Left lung (tissue), 10 donors: ENCODE measurements around the gene P3H1. TPM values are rescaled to one million over a fixed set of nuclear protein-coding genes. Genes with fewer than 3 reads are reported as not detected.
"Not testable (repeated sequence)": the region's sequence is repeated elsewhere in the genome, so short reads cannot be mapped to it uniquely, and the experiment has no call there.

Source experiments
- ATAC-seq: fragments of 200-7000 bp; cut with Tn5 transposase; one replicate; pipeline ENCODE4 v1.9.1; 2020; ENCODE audit warnings: moderate library complexity
- DNase-seq, 4 donors: peaks; one replicate each; pipeline ENCODE4 v3.0.0-alpha.2; 2013 to 2020
- H3K27ac ChIP-seq, 2 donors: fragments of 200-600 bp; sonication (generic) in 1 of 2; one replicate each; pipeline versions ENCODE4 v1.5.0 to v1.8.0; 2020 to 2021
- H3K27me3 ChIP-seq, 2 donors: fragments of 200-600 bp; sonication (generic) in 1 of 2; one replicate each; pipeline versions ENCODE4 v1.5.0 to v1.8.0; 2020 to 2021
- H3K36me3 ChIP-seq, 2 donors: fragments of 200-600 bp; sonication (generic) in 1 of 2; one replicate each; pipeline versions ENCODE4 v1.5.0 to v1.8.0; 2020 to 2021
- H3K4me1 ChIP-seq, 2 donors: fragments of 200-600 bp; one replicate each; pipeline ENCODE4 v1.8.0; 2021
- H3K4me3 ChIP-seq, 2 donors: fragments of 200-600 bp; sonication (generic) in 1 of 2; one replicate each; pipeline versions ENCODE4 v1.5.0 to v1.8.0; 2020 to 2021; ENCODE audit warnings: mild to moderate bottlenecking in 1 of 2
- H3K9me3 ChIP-seq, 2 donors: fragments of 200-600 bp; sonication (generic) in 1 of 2; one replicate each; pipeline versions ENCODE4 v1.5.0 to v1.8.0; 2020 to 2021
- intact Hi-C, 2 donors: fragments of 100-400 bp; cut with DNase I; formaldehyde crosslinking; loops; one replicate each; pipeline versions ENCODE4 v1.11.2 to v1.14.2; 2022
- polyA plus RNA-seq, 6 donors: library from polyadenylated mRNA; unstranded; fragments of 120-200 nt; gene quantifications; one replicate each; pipeline ENCODE4 v1.2.1, GENCODE V29; 2013; ENCODE audit not compliant: insufficient read length in 6 of 6
- total RNA-seq, 2 donors: library from RNA; stranded (reverse); fragmentation: NEBNext Ultra II Directional; extraction: Animal tissue kit (Norgen Biotek cat#: 25700); gene quantifications; one replicate each; pipeline ENCODE4 v1.2.1, GENCODE V29; 2021
- TF ChIP-seq, protein P1 (sequence below), 2 donors: fragments of 200-600 bp; sonication (generic) in 1 of 2; IDR thresholded peaks; one replicate each; pipeline versions ENCODE4 v1.5.0 to v1.8.0; 2021; ENCODE audit warnings: antibody characterized with exemption in 2 of 2
- donor health status: DM: no; HTN: yes; CAD: no.
- donor health status: DM: no; HTN: no; CAD: no.

The P3H1 gene
- total and polyA plus RNA-seq, 8 donors, result 47.4 to 101 (median 86.1) TPM

- intact Hi-C loops, result no loop called here
- Histone ChIP-seq H3K4me1 (no peaks in the 10 kb centered on the region), H3K27ac (no peak overlapping the region), H3K9me3 (no peaks in the 10 kb centered on the region), H3K4me3 (no peak overlapping the region), H3K36me3 (no peaks in the 10 kb centered on the region), H3K27me3 (no peaks in the 10 kb centered on the region)
- no peak for ATAC-seq
- TF ChIP-seq, protein P1, sequence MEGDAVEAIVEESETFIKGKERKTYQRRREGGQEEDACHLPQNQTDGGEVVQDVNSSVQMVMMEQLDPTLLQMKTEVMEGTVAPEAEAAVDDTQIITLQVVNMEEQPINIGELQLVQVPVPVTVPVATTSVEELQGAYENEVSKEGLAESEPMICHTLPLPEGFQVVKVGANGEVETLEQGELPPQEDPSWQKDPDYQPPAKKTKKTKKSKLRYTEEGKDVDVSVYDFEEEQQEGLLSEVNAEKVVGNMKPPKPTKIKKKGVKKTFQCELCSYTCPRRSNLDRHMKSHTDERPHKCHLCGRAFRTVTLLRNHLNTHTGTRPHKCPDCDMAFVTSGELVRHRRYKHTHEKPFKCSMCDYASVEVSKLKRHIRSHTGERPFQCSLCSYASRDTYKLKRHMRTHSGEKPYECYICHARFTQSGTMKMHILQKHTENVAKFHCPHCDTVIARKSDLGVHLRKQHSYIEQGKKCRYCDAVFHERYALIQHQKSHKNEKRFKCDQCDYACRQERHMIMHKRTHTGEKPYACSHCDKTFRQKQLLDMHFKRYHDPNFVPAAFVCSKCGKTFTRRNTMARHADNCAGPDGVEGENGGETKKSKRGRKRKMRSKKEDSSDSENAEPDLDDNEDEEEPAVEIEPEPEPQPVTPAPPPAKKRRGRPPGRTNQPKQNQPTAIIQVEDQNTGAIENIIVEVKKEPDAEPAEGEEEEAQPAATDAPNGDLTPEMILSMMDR (IDR thresholded peaks at IDR 0.05), result no peak
- DNase-seq, result no peak
Observed at GRCh38 chr1:42723511-42723910, 43.3 kb downstream of the P3H1 start.

DNA sequence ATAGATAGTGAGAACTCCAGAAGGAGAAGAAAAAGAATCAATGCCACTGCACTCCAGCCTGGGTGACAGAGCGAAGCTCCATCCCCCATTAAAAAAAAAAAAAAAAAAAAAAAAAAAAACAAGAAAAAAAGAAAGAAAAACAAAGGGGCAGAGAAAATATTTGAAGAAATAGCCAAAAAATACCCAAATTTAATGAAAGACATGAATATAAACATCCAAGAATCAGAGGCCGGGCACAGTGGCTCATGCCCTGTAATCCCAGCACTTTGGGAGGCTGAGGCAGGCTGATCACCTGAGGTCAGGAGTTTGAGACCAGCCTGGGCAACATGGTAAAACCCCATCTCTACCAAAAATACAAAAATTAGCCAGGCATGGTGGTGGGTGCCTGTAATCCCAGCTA is 44.4 kb downstream of the P3H1 start:
- ATAC-seq, H3K27ac ChIP-seq, intact Hi-C loops, H3K4me1 ChIP-seq, H3K36me3 ChIP-seq, H3K9me3 ChIP-seq, H3K4me3 ChIP-seq, DNase-seq, H3K27me3 ChIP-seq: not testable (repeated sequence)

DNA sequence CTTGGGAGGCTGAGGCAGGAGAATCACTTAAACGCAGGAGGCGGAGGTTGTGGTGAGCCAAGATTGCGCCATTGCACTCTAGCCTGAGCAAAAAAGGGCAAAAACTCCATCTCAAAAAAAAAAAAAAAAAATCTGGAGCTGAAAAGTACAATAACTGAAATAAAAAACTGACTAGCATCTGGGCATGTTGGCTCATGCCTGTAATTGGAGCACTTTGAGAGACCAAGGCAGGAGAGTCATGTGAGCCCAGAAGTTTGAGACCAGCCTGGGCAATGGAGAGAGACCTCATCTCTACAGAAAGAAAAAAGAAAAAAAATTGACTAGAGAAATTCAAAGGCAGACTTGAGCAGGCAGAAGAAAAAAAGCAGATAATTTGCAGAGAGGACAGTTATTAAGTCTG is 44.9 kb downstream of the P3H1 start:
- Histone ChIP-seq H3K36me3 (peaks cover 0 to 11% of the 10 kb centered on the region in 2 donors), H3K27me3 (no peaks in the 10 kb centered on the region), H3K27ac (no peak overlapping the region), H3K4me1 (no peaks in the 10 kb centered on the region), H3K4me3 (no peak overlapping the region), H3K9me3 (no peaks in the 10 kb centered on the region)
- TF ChIP-seq, protein P1 (IDR thresholded peaks at IDR 0.05), result no peak
- intact Hi-C loops, result no loop called here
- DNase-seq, result no peak
- no peak for ATAC-seq

DNA sequence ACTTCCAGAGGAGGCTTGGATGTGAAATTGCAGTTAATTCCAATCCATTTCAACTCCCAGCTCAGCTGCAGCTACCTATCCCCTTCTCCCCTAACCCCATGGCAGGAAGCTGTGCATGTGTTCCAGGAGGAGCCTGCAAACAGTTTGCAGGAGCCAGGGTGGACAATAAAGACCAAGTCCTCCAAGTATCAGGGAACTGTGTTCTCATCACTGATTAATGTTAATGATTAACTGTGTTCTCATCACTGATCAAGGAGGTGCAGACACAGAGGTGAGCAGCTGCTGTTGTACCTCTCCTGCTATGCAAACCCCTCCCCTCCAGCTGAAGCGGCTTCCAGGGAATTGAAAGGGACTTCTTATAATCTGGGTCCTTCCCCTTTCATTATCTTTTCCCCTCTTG is 46.0 kb downstream of the P3H1 start:
- no peaks in the 10 kb centered on the region for H3K4me1 ChIP-seq
- H3K27me3 ChIP-seq, result no peaks in the 10 kb centered on the region
- H3K4me3 ChIP-seq, result no peak overlapping the region
- H3K36me3 ChIP-seq, result peaks cover 0 to 13% of the 10 kb centered on the region in 2 donors
- TF ChIP-seq, protein P1 (IDR thresholded peaks at IDR 0.05), result no peak
- intact Hi-C loops, result no loop called here
- no peaks in the 10 kb centered on the region for H3K9me3 ChIP-seq
- ATAC-seq (no peak), DNase-seq (no peak)
- H3K27ac ChIP-seq, result no peak overlapping the region

- H3K4me3 ChIP-seq, H3K27ac ChIP-seq, DNase-seq, H3K4me1 ChIP-seq, H3K27me3 ChIP-seq, intact Hi-C loops, ATAC-seq: not testable (repeated sequence)
- H3K9me3 ChIP-seq, result peaks cover 0 to 18% of the 10 kb centered on the region in 2 donors
- peaks cover 0 to 57% of the 10 kb centered on the region in 2 donors for H3K36me3 ChIP-seq
Observed at GRCh38 chr1:42714441-42714840, 52.4 kb downstream of the P3H1 start.

- Histone ChIP-seq H3K36me3 (peaks cover 0 to 64% of the 10 kb centered on the region in 2 donors), H3K4me3 (no peak overlapping the region), H3K27ac (no peak overlapping the region), H3K27me3 (no peaks in the 10 kb centered on the region), H3K4me1 (no peaks in the 10 kb centered on the region), H3K9me3 (peaks cover 0 to 18% of the 10 kb centered on the region in 2 donors)
- TF ChIP-seq, protein P1 (IDR thresholded peaks at IDR 0.05), result no peak
- intact Hi-C loops, result no loop called here
- DNase-seq (no peak), ATAC-seq (no peak)
Observed at GRCh38 chr1:42713293-42713692, 53.5 kb downstream of the P3H1 start.

GRCh38 chr1:42712808-42713207 is 54.0 kb downstream of the P3H1 start:
- H3K4me1 ChIP-seq, intact Hi-C loops, H3K27ac ChIP-seq, H3K4me3 ChIP-seq, H3K27me3 ChIP-seq, DNase-seq, ATAC-seq: not testable (repeated sequence)
- Histone ChIP-seq H3K9me3 (peaks cover 0 to 18% of the 10 kb centered on the region in 2 donors), H3K36me3 (peaks cover 0 to 64% of the 10 kb centered on the region in 2 donors)
